HuH-7.5 (cell line): ENCODE data around the gene DAB2IP.
"Not testable (repeated sequence)": the region's sequence is repeated elsewhere in the genome, so short reads cannot be mapped to it uniquely, and the experiment has no call there.

ENCODE experiments used
- DNase-seq: peaks from one replicate; pipeline ENCODE4 v3.0.0; 2011; ENCODE audit warnings: low spot score

The DAB2IP gene

GRCh38 chr9:121727295-121728020, 76.0 kb downstream of the DAB2IP start:
- no peak for DNase-seq

DNA sequence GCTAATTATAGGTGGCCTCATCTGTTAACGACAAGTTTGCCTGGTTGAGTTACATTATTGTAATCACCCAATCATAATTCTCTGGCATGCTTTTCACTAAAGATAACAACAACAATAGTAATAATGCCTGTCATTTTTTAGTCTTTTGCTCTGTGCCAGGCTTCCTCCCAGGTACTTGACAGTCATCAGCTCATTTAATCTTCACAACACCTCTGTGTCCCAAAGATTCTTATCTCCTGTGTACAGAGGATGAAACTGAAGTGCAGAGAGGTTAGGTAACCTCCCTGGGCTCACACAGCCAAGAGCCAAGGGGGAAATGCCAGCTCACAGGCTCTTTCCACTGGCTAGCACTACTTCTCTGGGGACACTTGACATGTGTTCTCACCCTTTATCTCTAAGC, 77.5 kb downstream of the DAB2IP start:
- DNase-seq, result no peak

GRCh38 chr9:121729769-121730562, 78.5 kb downstream of the DAB2IP start:
- no peak for DNase-seq

GRCh38 chr9:121731090-121731489, 79.7 kb downstream of the DAB2IP start:
- no peak for DNase-seq

GRCh38 chr9:121731919-121732318, 80.5 kb downstream of the DAB2IP start:
- no peak for DNase-seq

DNA sequence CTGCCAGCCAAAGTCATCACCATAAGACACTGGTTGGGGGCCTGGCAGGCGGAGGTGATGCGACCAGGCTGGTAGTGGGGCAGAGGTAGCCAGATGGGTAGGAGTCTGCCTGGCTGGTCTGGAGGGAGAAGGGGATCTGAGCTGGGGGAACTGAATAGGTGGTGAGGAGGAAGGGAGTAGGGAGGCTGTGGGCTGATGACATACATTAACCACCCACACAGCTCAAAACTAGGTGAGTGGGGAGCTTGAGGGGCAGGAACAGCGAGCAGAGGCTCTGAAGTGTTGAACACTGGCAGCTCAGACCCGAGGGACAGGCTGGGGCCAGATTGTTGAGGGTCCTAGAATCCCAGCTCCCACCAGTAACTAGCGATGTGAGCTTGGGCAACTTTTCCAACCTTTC, 81.0 kb downstream of the DAB2IP start:
- no peak for DNase-seq

DNA sequence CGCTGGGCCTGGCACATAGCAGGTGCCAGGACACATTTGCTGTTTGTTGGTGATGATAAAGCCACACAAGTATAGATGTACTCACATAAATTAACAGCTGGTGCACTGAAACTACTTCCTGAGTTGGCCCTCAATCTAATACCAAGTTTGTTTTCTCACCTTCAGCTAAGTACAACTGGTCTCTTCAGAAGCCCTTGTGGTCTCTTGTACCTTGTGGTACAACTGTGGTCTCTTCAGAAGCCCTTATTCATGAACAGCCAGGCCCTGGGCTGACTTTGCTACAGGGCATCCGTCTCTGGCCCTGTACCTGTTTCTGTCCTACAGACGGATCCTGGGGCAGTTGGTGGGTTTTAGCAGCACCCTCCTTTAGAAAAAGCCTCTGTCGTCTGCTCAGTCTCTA, 81.5 kb downstream of the DAB2IP start:
- no peak for DNase-seq

DNA sequence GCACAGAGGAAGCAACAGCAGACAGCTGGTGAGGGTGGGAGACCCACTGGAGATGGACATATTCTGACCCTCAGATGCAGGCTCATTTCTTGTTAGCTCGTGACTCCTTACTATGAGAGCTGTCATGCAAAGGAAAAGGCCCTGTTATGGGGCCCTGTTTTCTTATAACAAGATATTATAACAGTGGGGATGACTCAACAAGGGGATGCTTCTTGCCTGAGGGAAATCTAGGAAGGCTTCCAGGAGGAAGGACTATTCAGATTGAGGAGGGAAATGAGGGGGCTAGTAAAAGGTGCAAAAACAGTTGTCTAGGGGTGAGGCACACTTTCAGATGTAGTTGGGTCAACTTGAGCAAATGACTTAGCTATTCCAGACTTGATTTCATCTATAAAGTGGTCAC, 83.0 kb downstream of the DAB2IP start:
- no peak for DNase-seq

- DNase-seq, result peak; percentile 84
Observed at GRCh38 chr9:121735065-121735792, 83.8 kb downstream of the DAB2IP start.

GRCh38 chr9:121735793-121736770, 84.6 kb downstream of the DAB2IP start:
- no peak for DNase-seq

DNA sequence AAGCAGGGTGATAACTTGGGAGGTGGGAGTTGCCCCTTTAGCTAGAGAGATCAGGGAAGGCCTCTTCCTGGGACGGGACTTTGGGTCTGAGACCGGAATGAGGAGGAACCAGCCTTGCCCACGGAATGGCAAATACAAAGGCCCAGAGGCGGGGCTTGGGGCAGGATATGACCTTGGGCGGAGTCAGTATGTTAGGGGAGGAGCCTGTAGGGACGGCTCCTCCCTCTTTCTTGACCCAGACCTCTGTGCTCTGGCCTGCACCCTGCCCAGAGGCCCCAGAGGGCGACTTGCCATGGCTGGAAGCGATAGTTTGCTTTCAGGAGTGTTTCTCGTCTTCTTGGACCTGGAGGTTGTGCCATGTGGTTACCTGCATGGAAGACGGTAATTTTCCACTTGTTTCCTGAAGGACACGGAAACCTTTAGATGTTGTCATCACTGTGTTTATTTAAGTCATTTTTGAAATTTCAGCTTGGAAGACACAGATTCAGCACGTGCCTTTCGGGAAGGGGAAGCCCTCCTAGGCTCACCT, 85.6 kb downstream of the DAB2IP start:
- DNase-seq, result peak; percentile 47

GRCh38 chr9:121737481-121737931, 86.1 kb downstream of the DAB2IP start:
- no peak for DNase-seq

DNA sequence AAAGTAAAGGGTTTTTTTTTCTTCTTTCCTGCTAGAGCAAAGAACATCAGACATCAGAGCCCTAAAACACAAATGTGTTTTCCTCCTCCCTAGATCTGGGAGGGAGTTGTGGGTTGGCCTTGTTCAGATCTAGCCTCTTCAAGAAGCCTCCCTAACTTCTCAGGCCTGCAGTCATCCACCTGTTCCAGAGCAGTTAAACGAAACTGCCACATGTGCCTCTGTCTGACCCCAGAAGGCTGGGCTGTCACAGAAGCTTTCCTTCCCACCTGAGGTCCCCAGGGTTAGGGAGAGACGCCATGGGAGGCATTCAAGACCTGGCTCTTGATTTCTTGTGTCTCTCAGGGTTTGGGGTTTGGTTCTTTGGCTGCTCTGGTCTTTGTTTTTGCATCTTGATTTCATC, 87.0 kb downstream of the DAB2IP start:
- DNase-seq, result no peak

DNA sequence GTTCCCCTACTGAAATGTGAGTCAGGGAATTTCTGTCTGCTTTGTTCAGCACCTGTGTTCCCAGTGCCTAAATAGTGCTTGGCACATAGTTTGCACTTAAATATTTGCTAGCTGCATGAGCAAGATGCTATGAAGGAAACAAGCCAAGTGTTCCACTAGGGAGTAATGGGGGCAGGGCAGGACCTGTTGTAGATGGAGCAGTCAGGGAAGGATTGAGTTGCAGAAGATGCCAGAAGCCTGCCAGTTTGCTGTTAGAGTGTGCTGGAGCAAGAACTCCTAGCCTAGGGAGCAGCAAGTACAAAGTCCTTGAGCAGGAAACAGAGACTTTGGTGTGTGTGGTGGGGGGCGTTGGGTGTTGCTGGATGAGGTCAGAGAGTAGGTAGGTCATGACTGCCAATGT, 87.5 kb downstream of the DAB2IP start:
- DNase-seq, result peak; percentile 45

- DNase-seq, result no peak
Observed at GRCh38 chr9:121739971-121740370, 88.5 kb downstream of the DAB2IP start.

DNA sequence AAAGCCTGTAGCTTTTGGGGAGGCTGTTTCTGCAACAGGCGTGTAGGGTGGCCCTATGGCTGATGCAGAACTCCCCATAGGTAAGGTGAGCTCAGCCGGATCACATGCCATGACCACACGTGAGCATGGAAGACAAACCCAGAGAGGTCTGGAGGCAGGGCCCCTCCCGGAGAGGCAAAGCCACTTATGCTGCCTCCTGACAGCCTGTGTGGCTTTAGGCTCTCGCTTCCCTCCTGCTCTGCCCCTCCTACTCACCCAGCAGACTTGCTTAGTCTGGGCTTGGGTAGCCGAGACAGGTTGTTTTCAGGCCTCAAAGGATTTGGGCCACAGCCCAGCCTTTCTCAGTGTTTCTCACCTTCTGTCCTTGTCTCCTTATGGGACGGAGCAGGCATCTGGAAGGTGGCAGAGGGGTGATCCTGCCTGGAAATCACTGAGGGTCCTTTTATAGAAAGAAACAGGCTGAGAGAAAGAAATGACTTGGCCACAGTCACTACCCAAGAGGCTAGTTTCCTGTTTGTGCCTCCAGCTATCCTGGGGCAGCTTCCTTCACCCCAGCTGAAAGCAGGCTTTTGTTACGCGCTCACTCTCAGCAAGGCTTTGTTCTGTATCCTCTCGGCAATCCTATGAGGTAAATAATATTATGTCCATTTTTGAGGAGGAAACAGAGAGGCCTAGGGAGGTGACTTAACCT, 89.9 kb downstream of the DAB2IP start:
- no peak for DNase-seq

DNA sequence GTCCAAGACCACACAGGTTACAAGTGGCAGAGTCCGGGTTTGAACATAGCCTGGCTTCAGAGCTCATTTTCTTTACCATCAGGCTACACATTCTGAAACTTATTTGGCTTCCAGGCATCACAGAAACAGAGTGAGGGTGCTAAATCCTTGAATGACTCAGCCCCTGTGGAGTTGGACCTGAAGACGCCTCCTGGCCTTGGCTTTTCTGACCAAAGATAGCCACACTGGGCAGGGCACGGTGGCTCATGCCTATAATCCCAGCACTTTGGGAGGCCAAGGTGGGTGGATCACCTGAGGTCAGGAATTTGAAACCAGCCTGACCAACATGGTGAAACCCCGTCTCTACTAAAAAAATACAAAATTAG, 90.5 kb downstream of the DAB2IP start:
- DNase-seq, result not testable (repeated sequence)

DNA sequence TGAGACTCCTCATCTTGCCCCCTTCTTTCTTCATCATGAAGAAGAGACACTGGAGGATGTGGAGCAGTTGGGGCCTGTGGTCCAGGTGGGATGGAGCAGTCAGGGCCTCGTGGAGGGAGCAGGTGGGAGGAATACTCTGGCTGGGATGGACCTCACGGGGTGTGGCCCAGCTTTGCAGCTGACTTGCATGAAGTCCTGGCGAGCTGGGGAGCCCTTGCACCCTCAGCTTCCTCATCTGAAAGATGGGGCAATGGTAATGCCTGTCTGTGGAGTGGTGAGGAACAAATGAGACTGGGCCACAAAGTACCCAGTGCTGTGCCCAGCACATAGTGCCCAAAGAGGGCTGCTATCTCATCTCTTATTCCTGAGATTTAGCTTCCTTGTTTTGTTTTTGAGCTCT, 91.5 kb downstream of the DAB2IP start:
- DNase-seq, result no peak

DNA sequence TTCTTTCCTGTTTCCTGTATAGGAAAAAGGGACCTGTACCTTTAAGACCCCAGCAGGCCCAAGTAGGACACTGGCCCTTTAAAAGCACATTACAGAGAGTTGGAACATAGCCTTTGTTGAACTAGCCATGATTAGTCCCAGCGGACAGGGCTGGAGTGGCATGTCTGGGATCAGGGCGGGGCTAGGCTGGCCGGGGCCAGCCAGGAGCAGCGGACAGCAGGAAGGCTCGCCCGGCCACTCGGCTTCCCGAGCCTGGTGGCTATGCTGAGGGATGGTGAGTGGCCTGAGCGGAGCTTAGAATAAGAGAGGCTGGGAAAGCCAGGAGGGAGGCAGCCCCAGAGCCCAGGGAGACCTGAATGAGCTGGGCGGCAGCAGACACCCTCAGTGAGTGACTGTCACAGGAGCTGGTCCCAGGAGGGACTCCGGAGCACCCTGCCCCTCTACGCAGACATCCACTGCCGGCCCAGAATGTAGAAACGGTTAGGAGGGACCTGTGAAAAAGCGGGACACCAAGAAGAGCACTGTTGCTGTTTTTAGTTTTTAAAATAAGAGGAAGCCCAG, 92.1 kb downstream of the DAB2IP start:
- peak; percentile 97 for DNase-seq

GRCh38 chr9:121744002-121744686, 92.7 kb downstream of the DAB2IP start:
- DNase-seq, result peak; percentile 96
